ENCODE measurements around the gene SMYD5. TPM values are rescaled to one million over a fixed set of nuclear protein-coding genes. Genes with fewer than 3 reads are reported as not detected.

SMYD5 gene
- total and polyA plus RNA-seq, 2 donors from 2014 or later = 20.8 to 23.5 TPM

GRCh38 chr2:73255907-73256617, 42.0 kb downstream of the SMYD5 start:
- Histone ChIP-seq H3K27ac (ENCODE audit: low read depth in 2 of 2, low read length in 2 of 2) (no peak overlapping the region), H3K4me1 (ENCODE audit: control insufficient read depth in 2 of 3, insufficient read depth in 2 of 3, low read depth in 1 of 3, low read length in 3 of 3) (no peaks in the 10 kb centered on the region), H3K9me3 (ENCODE audit: control insufficient read depth in 2 of 3, insufficient read depth in 1 of 3, low read length in 3 of 3) (no peaks in the 10 kb centered on the region), H3K4me3 (ENCODE audit: low read length in 3 of 3) (no peak overlapping the region), H3K9ac (ENCODE audit: low read length in 3 of 3) (no peak overlapping the region), H3K27me3 (ENCODE audit: control insufficient read depth, insufficient read depth, low read length) (no peaks in the 10 kb centered on the region), H3K36me3 (ENCODE audit: control insufficient read depth in 2 of 3, insufficient read depth in 3 of 3, low read length in 3 of 3) (peaks cover 0 to 17% (median 14%) of the 10 kb centered on the region in 3 donors)
- TF ChIP-seq, protein P1, sequence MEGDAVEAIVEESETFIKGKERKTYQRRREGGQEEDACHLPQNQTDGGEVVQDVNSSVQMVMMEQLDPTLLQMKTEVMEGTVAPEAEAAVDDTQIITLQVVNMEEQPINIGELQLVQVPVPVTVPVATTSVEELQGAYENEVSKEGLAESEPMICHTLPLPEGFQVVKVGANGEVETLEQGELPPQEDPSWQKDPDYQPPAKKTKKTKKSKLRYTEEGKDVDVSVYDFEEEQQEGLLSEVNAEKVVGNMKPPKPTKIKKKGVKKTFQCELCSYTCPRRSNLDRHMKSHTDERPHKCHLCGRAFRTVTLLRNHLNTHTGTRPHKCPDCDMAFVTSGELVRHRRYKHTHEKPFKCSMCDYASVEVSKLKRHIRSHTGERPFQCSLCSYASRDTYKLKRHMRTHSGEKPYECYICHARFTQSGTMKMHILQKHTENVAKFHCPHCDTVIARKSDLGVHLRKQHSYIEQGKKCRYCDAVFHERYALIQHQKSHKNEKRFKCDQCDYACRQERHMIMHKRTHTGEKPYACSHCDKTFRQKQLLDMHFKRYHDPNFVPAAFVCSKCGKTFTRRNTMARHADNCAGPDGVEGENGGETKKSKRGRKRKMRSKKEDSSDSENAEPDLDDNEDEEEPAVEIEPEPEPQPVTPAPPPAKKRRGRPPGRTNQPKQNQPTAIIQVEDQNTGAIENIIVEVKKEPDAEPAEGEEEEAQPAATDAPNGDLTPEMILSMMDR (IDR thresholded peaks at IDR 0.05; ENCODE audit: borderline replicate concordance, extremely low read depth, insufficient read depth) = no peak
- no peak for DNase-seq
- FAIRE-seq = no peak
- intact Hi-C loops (cut with DNase I) = no loop called here

DNA sequence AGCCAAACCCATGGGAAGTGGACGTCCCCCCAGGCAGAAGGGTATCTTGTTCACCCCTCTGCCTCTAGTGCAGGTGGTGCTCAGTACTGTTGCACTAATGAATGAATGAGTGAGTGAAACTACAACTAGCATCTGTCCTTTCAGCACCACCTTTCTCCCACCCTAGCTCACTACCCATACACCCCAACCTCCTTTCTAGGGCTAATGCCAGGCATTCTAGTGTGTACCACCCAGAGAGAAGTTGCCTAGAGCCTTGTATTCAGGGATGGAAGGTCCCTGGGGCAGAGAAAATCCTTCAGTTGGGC, 42.5 kb downstream of the SMYD5 start:
- TF ChIP-seq, protein P1 (IDR thresholded peaks at IDR 0.05; ENCODE audit: borderline replicate concordance, extremely low read depth, insufficient read depth) = no peak
- H3K4me3 ChIP-seq (ENCODE audit: low read length in 3 of 3) = no peak overlapping the region
- DNase-seq = no peak
- no peaks in the 10 kb centered on the region for H3K4me1 ChIP-seq (ENCODE audit: control insufficient read depth in 2 of 3, insufficient read depth in 2 of 3, low read depth in 1 of 3, low read length in 3 of 3)
- peaks cover 0 to 14% (median 14%) of the 10 kb centered on the region in 3 donors for H3K36me3 ChIP-seq (ENCODE audit: control insufficient read depth in 2 of 3, insufficient read depth in 3 of 3, low read length in 3 of 3)
- no peaks in the 10 kb centered on the region for H3K9me3 ChIP-seq (ENCODE audit: control insufficient read depth in 2 of 3, insufficient read depth in 1 of 3, low read length in 3 of 3)
- H3K9ac ChIP-seq (ENCODE audit: low read length in 3 of 3) = no peak overlapping the region
- intact Hi-C loops (cut with DNase I) = no loop called here
- FAIRE-seq = no peak
- H3K27ac ChIP-seq (ENCODE audit: low read depth in 2 of 2, low read length in 2 of 2) = no peak overlapping the region
- H3K27me3 ChIP-seq (ENCODE audit: control insufficient read depth, insufficient read depth, low read length) = no peaks in the 10 kb centered on the region

GRCh38 chr2:73257021-73257420, 43.0 kb downstream of the SMYD5 start:
- TF ChIP-seq, protein P1 (IDR thresholded peaks at IDR 0.05; ENCODE audit: borderline replicate concordance, extremely low read depth, insufficient read depth) = no peak
- FAIRE-seq = no peak
- H3K4me3 ChIP-seq (ENCODE audit: low read length in 3 of 3) = no peak overlapping the region
- H3K27ac ChIP-seq (ENCODE audit: low read depth in 2 of 2, low read length in 2 of 2) = no peak overlapping the region
- peaks cover 0 to 14% (median 10%) of the 10 kb centered on the region in 3 donors for H3K36me3 ChIP-seq (ENCODE audit: control insufficient read depth in 2 of 3, insufficient read depth in 3 of 3, low read length in 3 of 3)
- H3K27me3 ChIP-seq (ENCODE audit: control insufficient read depth, insufficient read depth, low read length) = no peaks in the 10 kb centered on the region
- H3K9me3 ChIP-seq (ENCODE audit: control insufficient read depth in 2 of 3, insufficient read depth in 1 of 3, low read length in 3 of 3) = no peaks in the 10 kb centered on the region
- no peaks in the 10 kb centered on the region for H3K4me1 ChIP-seq (ENCODE audit: control insufficient read depth in 2 of 3, insufficient read depth in 2 of 3, low read depth in 1 of 3, low read length in 3 of 3)
- no peak for DNase-seq
- H3K9ac ChIP-seq (ENCODE audit: low read length in 3 of 3) = no peak overlapping the region
- intact Hi-C loops (cut with DNase I) = no loop called here
